IMR-90 (cell line): ENCODE measurements around the gene CDC25A. TPM values are rescaled to one million over a fixed set of nuclear protein-coding genes. Genes with fewer than 3 reads are reported as not detected.

ENCODE experiments used
- ATAC-seq: fragments of 200-7000 bp; cut with Tn5 transposase; 2 replicates; pipeline ENCODE4 v1.9.1; 2020; ENCODE audit warnings: low read depth, mild to moderate bottlenecking, moderate library complexity
- BruUV-seq: library from RNA; stranded (reverse); fragments of 400-500 nt; replicated peaks from 2 replicates; lab custom pipeline; 2021; lab: Mats Ljungman, UMichigan
- CTCF ChIA-PET: fragments of 300-600 bp; formaldehyde crosslinking; extraction: SDS; loops from one replicate; lab custom pipeline; 2021; ENCODE audit warnings: antibody characterized with exemption; lab: Yijun Ruan, JAX
- POLR2A ChIA-PET: fragments of 300-600 bp; sonication (Branson Sonifier 250); formaldehyde crosslinking; loops from one replicate; lab custom pipeline; 2022; ENCODE audit warnings: antibody characterized with exemption; ENCODE audit not compliant: unreplicated experiment; lab: Charles Lee
- DNase-seq: peaks from one replicate; pipeline ENCODE4 v3.0.0; 2013
- H2AFZ ChIP-seq: replicated peaks from 2 replicates; pipeline ENCODE3; 2013; ENCODE audit warnings: low read length, mild to moderate bottlenecking; ENCODE audit not compliant: poor library complexity
- H2AK5ac ChIP-seq: 2 replicates; pipeline ENCODE4 v1.6.1; 2013; ENCODE audit warnings: low read depth, low read length, inconsistent platforms
- H2AK9ac ChIP-seq: replicated peaks from 2 replicates; pipeline ENCODE3; 2013; ENCODE audit warnings: mild to moderate bottlenecking, low read depth, low read length, moderate library complexity; ENCODE audit not compliant: poor library complexity
- H2BK120ac ChIP-seq: 2 replicates; pipeline ENCODE4 v1.6.1; 2013; ENCODE audit warnings: low read depth, low read length, inconsistent platforms
- H2BK15ac ChIP-seq: 3 replicates; pipeline ENCODE4 v1.6.1; 2013; ENCODE audit warnings: low read depth, low read length, inconsistent platforms
- H2BK20ac ChIP-seq: 2 replicates; pipeline ENCODE4 v1.6.1; 2013; ENCODE audit warnings: low read depth, mild to moderate bottlenecking, inconsistent platforms, low read length, moderate library complexity
- H2BK5ac ChIP-seq: 2 replicates; pipeline ENCODE4 v1.6.1; 2013; ENCODE audit warnings: mild to moderate bottlenecking, low read depth, low read length, inconsistent platforms; ENCODE audit not compliant: poor library complexity, severe bottlenecking
- H3K14ac ChIP-seq: replicated peaks from 2 replicates; pipeline ENCODE4 v1.6.1; 2013; ENCODE audit warnings: low read depth, low read length, inconsistent platforms
- H3K18ac ChIP-seq: 2 replicates; pipeline ENCODE4 v1.6.1; 2013; ENCODE audit warnings: low read depth, low read length, control low read depth
- H3K23ac ChIP-seq: 2 replicates; pipeline ENCODE4 v1.6.1; 2013; ENCODE audit warnings: low read depth, low read length, inconsistent platforms
- H3K27ac ChIP-seq: 2 replicates; pipeline ENCODE4 v1.5.1; 2013; ENCODE audit warnings: mild to moderate bottlenecking, control low read depth, low read length; ENCODE audit not compliant: insufficient read depth
- H3K27me3 ChIP-seq: 2 replicates; pipeline ENCODE4 v1.6.1; 2013; ENCODE audit warnings: low read length; ENCODE audit not compliant: control insufficient read depth, insufficient read depth
- H3K36me3 ChIP-seq: 2 replicates; pipeline ENCODE4 v1.6.1; 2013; ENCODE audit warnings: low read length, mixed read lengths; ENCODE audit not compliant: control insufficient read depth, insufficient read depth
- H3K4ac ChIP-seq: 2 replicates; pipeline ENCODE4 v1.6.1; 2013; ENCODE audit warnings: low read depth, low read length, inconsistent platforms
- H3K4me1 ChIP-seq: 2 replicates; pipeline ENCODE4 v1.6.1; 2013; ENCODE audit warnings: low read length, mixed read lengths; ENCODE audit not compliant: control insufficient read depth, insufficient read depth
- H3K4me2 ChIP-seq: 2 replicates; pipeline ENCODE4 v1.6.1; 2013; ENCODE audit warnings: low read depth, mild to moderate bottlenecking, control low read depth, low read length, moderate library complexity
- H3K4me3 ChIP-seq: 2 replicates; pipeline ENCODE4 v1.5.1; 2013; ENCODE audit warnings: low read depth, mild to moderate bottlenecking, control low read depth, low read length, moderate library complexity; ENCODE audit not compliant: insufficient read depth
- H3K56ac ChIP-seq: 2 replicates; pipeline ENCODE4 v1.6.1; 2013; ENCODE audit warnings: low read length, inconsistent platforms; ENCODE audit not compliant: insufficient read depth; ENCODE audit errors: extremely low read depth
- H3K79me1 ChIP-seq, 2 experiments: 2 replicates each; pipeline ENCODE4 v1.6.1; 2013; ENCODE audit warnings: low read length in 2 of 2, inconsistent platforms in 1 of 2, low read depth in 1 of 2
- H3K9ac ChIP-seq: 2 replicates; pipeline ENCODE4 v1.6.1; 2013; ENCODE audit warnings: low read depth, low read length, control low read depth
- H3K9me1 ChIP-seq: 2 replicates; pipeline ENCODE4 v1.6.1; 2013; ENCODE audit warnings: low read length, inconsistent platforms; ENCODE audit not compliant: insufficient read depth
- H3K9me3 ChIP-seq: 2 replicates; pipeline ENCODE4 v1.6.1; 2013; ENCODE audit warnings: low read length; ENCODE audit not compliant: control insufficient read depth, insufficient read depth
- H4K20me1 ChIP-seq: 2 replicates; pipeline ENCODE4 v1.6.1; 2013; ENCODE audit warnings: low read length, inconsistent platforms; ENCODE audit not compliant: insufficient read depth
- H4K5ac ChIP-seq: 2 replicates; pipeline ENCODE4 v1.6.1; 2013; ENCODE audit warnings: mild to moderate bottlenecking, low read depth, low read length, control low read depth
- H4K8ac ChIP-seq, 2 experiments: 2 replicates each; pipeline ENCODE4 v1.6.1; 2013; ENCODE audit warnings: low read depth in 2 of 2, low read length in 2 of 2, control low read depth in 1 of 2, inconsistent platforms in 1 of 2
- H4K91ac ChIP-seq: 2 replicates; pipeline ENCODE4 v1.6.1; 2013; ENCODE audit warnings: low read depth, low read length, inconsistent platforms; ENCODE audit not compliant: insufficient read depth
- BHLHE40 ChIP-seq: fragments of 150-350 bp; IDR thresholded peaks from 2 replicates; pipeline ENCODE4 v1.6.1; 2016; ENCODE audit warnings: mild to moderate bottlenecking, low read depth, low read length
- FOS ChIP-seq: fragments of 150-350 bp; IDR thresholded peaks from 2 replicates; pipeline ENCODE4 v1.6.1; 2016; ENCODE audit warnings: low read depth, low read length
- MAFK ChIP-seq: IDR thresholded peaks from 2 replicates; pipeline ENCODE4 v1.6.1; 2012; ENCODE audit warnings: low read depth, low read length, improper control_type of control experiment
- MAZ ChIP-seq: IDR thresholded peaks from 2 replicates; pipeline ENCODE4 v1.6.1; 2012; ENCODE audit warnings: low read depth, mild to moderate bottlenecking, low read length, improper control_type of control experiment, moderate library complexity, borderline replicate concordance
- NFE2L2 ChIP-seq: fragments of 150-350 bp; IDR thresholded peaks from 2 replicates; pipeline ENCODE4 v1.6.1; 2016; ENCODE audit warnings: low read depth, mild to moderate bottlenecking, low read length
- POLR2A ChIP-seq: IDR thresholded peaks from 2 replicates; pipeline ENCODE4 v1.6.1; 2012; ENCODE audit warnings: mild to moderate bottlenecking, low read depth, low read length
- RAD21 ChIP-seq: IDR thresholded peaks from 2 replicates; pipeline ENCODE4 v1.6.1; 2012; ENCODE audit warnings: low read length, improper control_type of control experiment
- RCOR1 ChIP-seq: IDR thresholded peaks from 2 replicates; pipeline ENCODE4 v1.6.1; 2012; ENCODE audit warnings: mild to moderate bottlenecking, low read length, improper control_type of control experiment; ENCODE audit not compliant: insufficient replicate concordance
- SMC3 ChIP-seq: fragments of 150-350 bp; IDR thresholded peaks from 2 replicates; pipeline ENCODE4 v1.6.1; 2016; ENCODE audit warnings: low read depth, mild to moderate bottlenecking, antibody characterized with exemption, low read length, moderate library complexity
- WGBS, 2 experiments: methylation state at CpG; one replicate each; pipeline versions ENCODE4 v1.1.5 to v1.1.7; 2013; ENCODE audit warnings: missing lambda C conversion rate in 2 of 2; ENCODE audit not compliant: insufficient read length in 1 of 2; ENCODE audit errors: extremely low coverage in 2 of 2; 5-methylcytosine and 5-hydroxymethylcytosine counted together
- dilution Hi-C: fragments of 300-500 bp; cut with HindIII; formaldehyde crosslinking; loops from one replicate; pipeline ENCODE4 v1.14.3; 2018; ENCODE audit warnings: low sequenced_read_pairs; ENCODE audit not compliant: unreplicated experiment
- in situ Hi-C: fragments of 300-500 bp; cut with MboI; formaldehyde crosslinking; loops from 3 replicates; pipeline ENCODE4 v1.14.3; 2019; ENCODE audit warnings: low sequenced_read_pairs, inconsistent platforms, mixed read lengths
- intact Hi-C: fragments of 100-400 bp; cut with micrococcal nuclease; formaldehyde crosslinking; loops from 2 replicates; pipeline ENCODE4 v1.10.0; 2022
- polyA plus RNA-seq, 3 experiments: library from polyadenylated mRNA; depleted of rRNA; stranded (reverse); fragments of >200 nt; gene quantifications; 2 replicates each; pipeline ENCODE4 v1.2.3, GENCODE V29; 2012; ENCODE audit warnings: low replicate concordance in 1 of 3
- total RNA-seq: library from RNA; depleted of rRNA; stranded (reverse); fragments of >200 nt; gene quantifications from 2 replicates; pipeline ENCODE4 v1.2.3, GENCODE V29; 2012
- TF ChIP-seq, protein P1 (sequence below): fragments of 150-350 bp; IDR thresholded peaks from 2 replicates; pipeline ENCODE4 v1.6.1; 2017; ENCODE audit warnings: mild to moderate bottlenecking, antibody characterized with exemption, low read length, low read depth
- TF ChIP-seq, protein P2 (sequence below): fragments of 150-350 bp; IDR thresholded peaks from 2 replicates; pipeline ENCODE4 v1.6.1; 2016; ENCODE audit warnings: low read depth, mild to moderate bottlenecking, low read length, moderate library complexity, borderline replicate concordance
- TF ChIP-seq, protein P3 (sequence below): conservative IDR thresholded peaks from 2 replicates; pipeline ENCODE4 v1.5.1; 2012; ENCODE audit warnings: mild to moderate bottlenecking, low read depth, low read length, improper control_type of control experiment

CDC25A gene
- total and polyA plus RNA-seq, 2 of the 4 experiments (the other 2 are of a cell fraction), result 4.2 to 10.6 TPM

DNA sequence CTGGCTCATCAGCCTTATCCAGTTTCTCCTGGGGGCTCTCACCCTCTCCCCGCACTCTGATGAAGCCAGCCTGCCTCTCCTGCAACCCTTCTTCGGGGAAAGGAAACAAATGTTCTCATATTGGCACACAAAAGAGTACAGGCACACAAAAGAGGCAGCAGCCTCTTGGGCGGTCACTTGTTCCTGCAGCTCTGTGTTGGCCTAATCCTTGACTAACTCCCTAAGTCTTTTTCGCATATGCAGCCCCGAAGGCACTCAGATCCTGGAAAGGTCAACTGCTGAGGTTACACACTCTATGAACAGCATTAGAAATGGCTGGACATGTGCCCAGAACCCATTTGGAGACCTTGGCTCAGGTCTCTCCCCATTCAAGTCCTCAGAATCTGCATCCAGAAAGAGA is 27.7 kb upstream of the CDC25A start:
- ChIA-PET CTCF (no interaction called here), POLR2A (no interaction called here)
- Histone ChIP-seq H4K91ac (no peak overlapping the region), H4K20me1 (no peaks in the 10 kb centered on the region; the same call in 1 of the 2 replicates), H3K4ac (no peak overlapping the region), H3K79me1 (no peaks in the 10 kb centered on the region), H3K23ac (no peak overlapping the region), H3K4me1 (peaks cover 2% of the 10 kb centered on the region; the same call in 1 of the 2 replicates), H4K5ac (no peak overlapping the region), H3K9ac (no peak overlapping the region), H3K18ac (no peak overlapping the region), H2BK5ac (no peak overlapping the region), H3K36me3 (no peaks in the 10 kb centered on the region), H3K27me3 (peaks cover 37% of the 10 kb centered on the region), H2BK120ac (no peak overlapping the region), H3K27ac (no peak overlapping the region), H2AK5ac (no peak overlapping the region), H3K56ac (no peak overlapping the region), H3K4me2 (no peak overlapping the region), H3K4me3 (no peak overlapping the region), H2BK20ac (no peak overlapping the region), H3K9me3 (no peaks in the 10 kb centered on the region), H3K9me1 (no peaks in the 10 kb centered on the region), H2AK9ac (no peak overlapping the region), H4K8ac (no peak overlapping the region), H3K14ac (no peak overlapping the region), H2AFZ (no peak overlapping the region), H2BK15ac (no peak overlapping the region)
- BruUV-seq, result no TSS peak
- DNase-seq (no peak), ATAC-seq (0 out of 2 replicates have a peak, but pooled peaks have one; percentile 17)
- intact Hi-C loops (no loop called here), in situ Hi-C loops (no loop called here), dilution Hi-C loops (no loop called here)
- whole genome bisulfite sequencing, 2 experiments, result 80% methylated on average over 1 of the region's 5 CpGs; no CpG with 5 or more reads in 1 of the 2 experiments
- TF ChIP-seq BHLHE40, result no peak
- TF ChIP-seq FOS, result no peak
- TF ChIP-seq SMC3, result no peak
- TF ChIP-seq RAD21, result no peak
- no peak for TF ChIP-seq MAZ
- TF ChIP-seq, protein P1, sequence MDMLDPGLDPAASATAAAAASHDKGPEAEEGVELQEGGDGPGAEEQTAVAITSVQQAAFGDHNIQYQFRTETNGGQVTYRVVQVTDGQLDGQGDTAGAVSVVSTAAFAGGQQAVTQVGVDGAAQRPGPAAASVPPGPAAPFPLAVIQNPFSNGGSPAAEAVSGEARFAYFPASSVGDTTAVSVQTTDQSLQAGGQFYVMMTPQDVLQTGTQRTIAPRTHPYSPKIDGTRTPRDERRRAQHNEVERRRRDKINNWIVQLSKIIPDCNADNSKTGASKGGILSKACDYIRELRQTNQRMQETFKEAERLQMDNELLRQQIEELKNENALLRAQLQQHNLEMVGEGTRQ, result no peak
- no peak for TF ChIP-seq RCOR1
- TF ChIP-seq, protein P2, sequence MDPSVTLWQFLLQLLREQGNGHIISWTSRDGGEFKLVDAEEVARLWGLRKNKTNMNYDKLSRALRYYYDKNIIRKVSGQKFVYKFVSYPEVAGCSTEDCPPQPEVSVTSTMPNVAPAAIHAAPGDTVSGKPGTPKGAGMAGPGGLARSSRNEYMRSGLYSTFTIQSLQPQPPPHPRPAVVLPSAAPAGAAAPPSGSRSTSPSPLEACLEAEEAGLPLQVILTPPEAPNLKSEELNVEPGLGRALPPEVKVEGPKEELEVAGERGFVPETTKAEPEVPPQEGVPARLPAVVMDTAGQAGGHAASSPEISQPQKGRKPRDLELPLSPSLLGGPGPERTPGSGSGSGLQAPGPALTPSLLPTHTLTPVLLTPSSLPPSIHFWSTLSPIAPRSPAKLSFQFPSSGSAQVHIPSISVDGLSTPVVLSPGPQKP, result no peak
- no peak for TF ChIP-seq POLR2A
- TF ChIP-seq MAFK, result no peak
- TF ChIP-seq, protein P3, sequence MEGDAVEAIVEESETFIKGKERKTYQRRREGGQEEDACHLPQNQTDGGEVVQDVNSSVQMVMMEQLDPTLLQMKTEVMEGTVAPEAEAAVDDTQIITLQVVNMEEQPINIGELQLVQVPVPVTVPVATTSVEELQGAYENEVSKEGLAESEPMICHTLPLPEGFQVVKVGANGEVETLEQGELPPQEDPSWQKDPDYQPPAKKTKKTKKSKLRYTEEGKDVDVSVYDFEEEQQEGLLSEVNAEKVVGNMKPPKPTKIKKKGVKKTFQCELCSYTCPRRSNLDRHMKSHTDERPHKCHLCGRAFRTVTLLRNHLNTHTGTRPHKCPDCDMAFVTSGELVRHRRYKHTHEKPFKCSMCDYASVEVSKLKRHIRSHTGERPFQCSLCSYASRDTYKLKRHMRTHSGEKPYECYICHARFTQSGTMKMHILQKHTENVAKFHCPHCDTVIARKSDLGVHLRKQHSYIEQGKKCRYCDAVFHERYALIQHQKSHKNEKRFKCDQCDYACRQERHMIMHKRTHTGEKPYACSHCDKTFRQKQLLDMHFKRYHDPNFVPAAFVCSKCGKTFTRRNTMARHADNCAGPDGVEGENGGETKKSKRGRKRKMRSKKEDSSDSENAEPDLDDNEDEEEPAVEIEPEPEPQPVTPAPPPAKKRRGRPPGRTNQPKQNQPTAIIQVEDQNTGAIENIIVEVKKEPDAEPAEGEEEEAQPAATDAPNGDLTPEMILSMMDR, result no peak
- TF ChIP-seq NFE2L2, result no peak
